Adrenal gland (tissue), 5 donors: Measurements from ENCODE around the gene SENP8.

Experiments used
- POLR2A ChIP-seq, 2 donors: fragments of 450-650 bp; IDR thresholded peaks; one replicate each; pipeline ENCODE4 v1.6.1; 2017; ENCODE audit warnings: antibody characterized with exemption in 2 of 2, mild to moderate bottlenecking in 2 of 2, moderate library complexity in 1 of 2
- TF ChIP-seq, protein P1 (sequence below), 6 experiments: fragments of 450-650 bp in 4 of 6; fragments of 200-600 bp in 2 of 6; sonication (generic) in 1 of 6; IDR thresholded peaks; 1 replicate in 5 of 6; 2 replicates in 1 of 6; pipeline versions ENCODE4 v1.5.1 to v1.8.0; 2016 to 2021; ENCODE audit warnings: antibody characterized with exemption in 6 of 6, mild to moderate bottlenecking in 2 of 6, moderate library complexity in 1 of 6
- donor health status: DM: no; HTN: no; CAD: no.

- TF ChIP-seq, protein P1, sequence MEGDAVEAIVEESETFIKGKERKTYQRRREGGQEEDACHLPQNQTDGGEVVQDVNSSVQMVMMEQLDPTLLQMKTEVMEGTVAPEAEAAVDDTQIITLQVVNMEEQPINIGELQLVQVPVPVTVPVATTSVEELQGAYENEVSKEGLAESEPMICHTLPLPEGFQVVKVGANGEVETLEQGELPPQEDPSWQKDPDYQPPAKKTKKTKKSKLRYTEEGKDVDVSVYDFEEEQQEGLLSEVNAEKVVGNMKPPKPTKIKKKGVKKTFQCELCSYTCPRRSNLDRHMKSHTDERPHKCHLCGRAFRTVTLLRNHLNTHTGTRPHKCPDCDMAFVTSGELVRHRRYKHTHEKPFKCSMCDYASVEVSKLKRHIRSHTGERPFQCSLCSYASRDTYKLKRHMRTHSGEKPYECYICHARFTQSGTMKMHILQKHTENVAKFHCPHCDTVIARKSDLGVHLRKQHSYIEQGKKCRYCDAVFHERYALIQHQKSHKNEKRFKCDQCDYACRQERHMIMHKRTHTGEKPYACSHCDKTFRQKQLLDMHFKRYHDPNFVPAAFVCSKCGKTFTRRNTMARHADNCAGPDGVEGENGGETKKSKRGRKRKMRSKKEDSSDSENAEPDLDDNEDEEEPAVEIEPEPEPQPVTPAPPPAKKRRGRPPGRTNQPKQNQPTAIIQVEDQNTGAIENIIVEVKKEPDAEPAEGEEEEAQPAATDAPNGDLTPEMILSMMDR (IDR thresholded peaks at IDR 0.05), result no peak
- TF ChIP-seq POLR2A (IDR thresholded peaks at IDR 0.05), result no peak
Measured at GRCh38 chr15:72192416-72192815, 74.2 kb downstream of the SENP8 start.
